ENCODE measurements around the gene CREB5.

- TF ChIP-seq CTCF (IDR thresholded peaks at IDR 0.05) (no peak), POLR2A (IDR thresholded peaks at IDR 0.05) (no peak)
These were observed 121.6 kb downstream of the CREB5 start for GRCh38 chr7:28533731-28534531.
